Esophagus squamous epithelium (tissue), 5 donors: Measurements from ENCODE around the gene TUBB6. TPM values are rescaled to one million over a fixed set of nuclear protein-coding genes. Genes with fewer than 3 reads are reported as not detected.

Experiments
- DNase-seq: peaks from one replicate; lab custom pipeline; 2025; lab: John Stamatoyannopoulos, UW
- H3K27ac ChIP-seq, 4 donors: fragments of 200-600 bp; sonication (generic); one replicate each; pipeline ENCODE4 v1.5.1; 2016 to 2019; ENCODE audit warnings: mild to moderate bottlenecking in 1 of 4
- H3K27me3 ChIP-seq, 4 donors: fragments of 200-600 bp; sonication (generic); 1 replicate in 3 of 4; 2 replicates in 1 of 4; pipeline versions ENCODE4 v1.5.1 to v1.6.0; 2017 to 2021; ENCODE audit warnings: antibody characterized with exemption in 1 of 4
- H3K36me3 ChIP-seq, 3 donors: fragments of 200-600 bp; sonication (generic); one replicate each; pipeline ENCODE4 v1.5.1; 2016 to 2019
- H3K4me1 ChIP-seq, 3 donors: fragments of 200-600 bp; sonication (generic); one replicate each; pipeline ENCODE4 v1.5.1; 2017 to 2019
- H3K4me3 ChIP-seq, 4 donors: fragments of 200-600 bp; sonication (generic); 1 replicate in 3 of 4; 2 replicates in 1 of 4; pipeline ENCODE4 v1.5.1; 2016 to 2019; ENCODE audit warnings: mild to moderate bottlenecking in 2 of 4, moderate library complexity in 1 of 4
- H3K9me3 ChIP-seq, 3 donors: fragments of 200-600 bp; sonication (generic); one replicate each; pipeline ENCODE4 v1.5.1; 2016 to 2019
- CTCF ChIP-seq, 6 experiments: fragments of 450-650 bp in 4 of 6; fragments of 200-600 bp in 2 of 6; sonication (generic) in 2 of 6; IDR thresholded peaks; one replicate each; pipeline ENCODE4 v1.5.1; 2016 to 2019; ENCODE audit warnings: antibody characterized with exemption in 6 of 6, mild to moderate bottlenecking in 4 of 6, moderate library complexity in 4 of 6
- POLR2A ChIP-seq, 4 donors: fragments of 450-650 bp; IDR thresholded peaks; one replicate each; pipeline ENCODE4 v1.6.1; 2017; ENCODE audit warnings: antibody characterized with exemption in 4 of 4, mild to moderate bottlenecking in 4 of 4, moderate library complexity in 3 of 4
- WGBS, 2 donors: methylation state at CpG; one replicate each; pipeline ENCODE4 v1.1.5; 2018; 5-methylcytosine and 5-hydroxymethylcytosine counted together
- intact Hi-C: fragments of 100-400 bp; cut with DNase I; formaldehyde crosslinking; loops from one replicate; pipeline ENCODE4 v1.15.0; 2022
- total RNA-seq, 4 donors: library from RNA; depleted of rRNA; stranded (reverse); fragments of >200 nt; gene quantifications; one replicate each; pipeline ENCODE4 v1.1.0, GENCODE V29; 2016
- donor health status: DM: yes; HTN: yes; CAD: no.

TUBB6 gene
- total RNA-seq, 4 donors from 2014 or later = 288 to 406 (median 337) TPM

GRCh38 chr18:12317664-12318333 lies 9.8 kb downstream of the TUBB6 start:
- TF ChIP-seq CTCF (IDR thresholded peaks at IDR 0.05) = no peak
- no peak for TF ChIP-seq POLR2A (IDR thresholded peaks at IDR 0.05)
- Histone ChIP-seq H3K27me3 (no peaks in the 10 kb centered on the region), H3K36me3 (peaks cover 0 to 93% (median 3%) of the 10 kb centered on the region in 3 donors), H3K27ac (peak overlapping the region; percentile 13 to 80 (median 69)), H3K9me3 (no peaks in the 10 kb centered on the region), H3K4me3 (no peak overlapping the region), H3K4me1 (peaks cover 29 to 79% (median 57%) of the 10 kb centered on the region in 3 donors)
- intact Hi-C loops = no loop called here
- 28 to 46% methylated on average over 3 to 4 of the region's 6 CpGs for WGBS, 2 donors
- DNase-seq = no peak

DNA sequence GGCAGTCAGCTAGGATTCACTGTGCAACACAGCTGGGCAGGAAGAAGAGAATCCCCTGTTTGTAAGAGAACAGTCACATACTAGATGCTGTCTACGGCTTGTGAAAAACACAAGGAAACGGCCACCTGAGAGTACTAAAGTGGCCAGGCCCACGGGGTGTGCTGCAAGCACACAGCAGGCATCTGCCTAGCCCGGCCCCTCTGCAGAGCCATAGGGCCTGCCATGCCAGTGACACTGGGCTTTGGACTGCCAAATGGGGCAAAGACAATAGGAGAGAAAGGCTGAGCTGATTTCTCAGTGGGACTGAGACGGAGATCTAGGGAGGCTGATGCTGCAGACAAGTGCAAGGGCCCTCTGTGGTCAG lies 10.3 kb downstream of the TUBB6 start:
- Histone ChIP-seq H3K27me3 (no peaks in the 10 kb centered on the region), H3K9me3 (no peaks in the 10 kb centered on the region), H3K36me3 (peaks cover 0 to 94% (median 3%) of the 10 kb centered on the region in 3 donors), H3K4me1 (peaks cover 29 to 75% (median 57%) of the 10 kb centered on the region in 3 donors), H3K4me3 (no peak overlapping the region), H3K27ac (peak overlapping the region; percentile 13 to 80 (median 69))
- DNase-seq = no peak
- TF ChIP-seq CTCF (IDR thresholded peaks at IDR 0.05) (no peak), POLR2A (IDR thresholded peaks at IDR 0.05) (no peak)
- 43 to 57% methylated on average over 5 of the region's 5 CpGs for WGBS, 2 donors
- intact Hi-C loops = no loop called here

GRCh38 chr18:12318857-12319256 lies 10.8 kb downstream of the TUBB6 start:
- peaks cover 0 to 94% (median 3%) of the 10 kb centered on the region in 3 donors for H3K36me3 ChIP-seq
- H3K4me1 ChIP-seq = peaks cover 28 to 70% (median 57%) of the 10 kb centered on the region in 3 donors
- H3K27ac ChIP-seq = peak overlapping the region in 2 of 4 donors; percentile 80
- no peak overlapping the region for H3K4me3 ChIP-seq
- 71 to 83% methylated on average over 2 to 3 of the region's 5 CpGs for WGBS, 2 donors
- intact Hi-C loops = no loop called here
- TF ChIP-seq POLR2A (IDR thresholded peaks at IDR 0.05) (no peak), CTCF (IDR thresholded peaks at IDR 0.05) (no peak)
- H3K27me3 ChIP-seq = no peaks in the 10 kb centered on the region
- DNase-seq = no peak
- H3K9me3 ChIP-seq = no peaks in the 10 kb centered on the region

- no peak for DNase-seq
- peak overlapping the region in 1 of 4 donors; percentile 25 for H3K27ac ChIP-seq
- H3K4me1 ChIP-seq = peaks cover 13 to 45% (median 32%) of the 10 kb centered on the region in 3 donors
- peaks cover 9 to 95% (median 19%) of the 10 kb centered on the region in 3 donors for H3K36me3 ChIP-seq
- 38 to 46% methylated on average over 4 of the region's 4 CpGs for WGBS, 2 donors
- H3K4me3 ChIP-seq = no peak overlapping the region
- intact Hi-C loops = no loop called here
- H3K27me3 ChIP-seq = no peaks in the 10 kb centered on the region
- H3K9me3 ChIP-seq = no peaks in the 10 kb centered on the region
- TF ChIP-seq POLR2A (IDR thresholded peaks at IDR 0.05) (no peak), CTCF (IDR thresholded peaks at IDR 0.05) (no peak)
Measured at GRCh38 chr18:12321333-12321732, 13.3 kb downstream of the TUBB6 start.

DNA sequence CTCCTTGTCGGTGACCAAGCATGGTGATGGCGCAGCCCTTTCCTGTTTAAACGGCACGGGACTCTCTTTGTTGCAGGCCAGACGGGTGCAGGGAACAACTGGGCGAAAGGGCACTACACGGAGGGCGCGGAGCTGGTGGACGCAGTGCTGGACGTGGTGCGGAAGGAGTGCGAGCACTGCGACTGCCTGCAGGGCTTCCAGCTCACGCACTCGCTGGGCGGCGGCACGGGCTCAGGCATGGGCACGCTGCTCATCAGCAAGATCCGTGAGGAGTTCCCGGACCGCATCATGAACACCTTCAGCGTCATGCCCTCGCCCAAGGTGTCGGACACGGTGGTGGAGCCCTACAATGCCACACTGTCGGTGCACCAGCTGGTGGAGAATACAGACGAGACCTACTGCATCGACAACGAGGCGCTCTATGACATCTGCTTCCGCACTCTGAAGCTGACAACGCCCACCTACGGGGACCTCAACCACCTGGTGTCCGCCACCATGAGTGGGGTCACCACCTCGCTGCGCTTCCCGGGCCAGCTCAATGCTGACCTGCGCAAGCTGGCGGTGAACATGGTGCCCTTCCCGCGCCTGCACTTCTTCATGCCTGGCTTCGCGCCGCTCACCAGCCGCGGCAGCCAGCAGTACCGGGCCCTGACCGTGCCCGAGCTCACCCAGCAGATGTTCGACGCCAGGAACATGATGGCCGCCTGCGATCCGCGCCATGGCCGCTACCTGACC lies 17.1 kb downstream of the TUBB6 start:
- 95 to 96% methylated on average over 10 to 55 of the region's 58 CpGs for WGBS, 2 donors
- Histone ChIP-seq H3K4me3 (no peak overlapping the region), H3K27ac (no peak overlapping the region), H3K9me3 (no peaks in the 10 kb centered on the region), H3K36me3 (peaks cover 9 to 99% (median 26%) of the 10 kb centered on the region in 3 donors), H3K27me3 (no peaks in the 10 kb centered on the region), H3K4me1 (peaks cover 0 to 37% (median 13%) of the 10 kb centered on the region in 3 donors)
- DNase-seq = no peak
- TF ChIP-seq CTCF (IDR thresholded peaks at IDR 0.05) = no peak
- no peak for TF ChIP-seq POLR2A (IDR thresholded peaks at IDR 0.05)
- intact Hi-C loops = no loop called here
